ENCODE measurements around the gene ESYT1.

Gene ESYT1

DNA sequence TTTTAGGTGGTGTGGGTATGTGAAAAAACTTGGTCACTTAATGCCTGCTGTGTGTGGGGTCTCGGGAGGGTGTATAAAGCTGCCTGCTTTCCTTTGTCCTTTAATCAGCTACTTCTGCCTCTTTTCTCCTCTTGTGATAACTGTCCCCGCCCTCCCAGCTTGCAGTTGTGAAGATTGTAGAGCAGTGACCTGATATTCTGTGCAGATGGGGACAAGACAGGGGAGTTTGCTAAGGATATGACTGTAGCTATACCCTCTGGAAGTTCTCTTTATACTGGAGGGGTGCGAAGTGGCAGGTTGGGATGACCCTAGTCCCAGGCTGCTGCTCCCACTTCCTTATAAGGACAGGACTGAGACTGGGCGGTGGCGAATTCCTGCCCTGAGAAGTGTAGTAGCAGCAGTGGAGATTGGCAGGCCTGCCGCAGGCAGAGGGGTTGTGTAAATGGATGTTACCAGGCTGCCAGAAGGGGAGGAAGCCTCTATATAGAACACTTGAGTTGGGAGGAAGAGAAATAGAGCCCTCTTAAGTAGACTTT, 30.9 kb downstream of the ESYT1 start:
- Histone ChIP-seq H3K9me3 (no peaks in the 10 kb centered on the region), H3K36me3 (peaks cover 45 to 57% (median 47%) of the 10 kb centered on the region in 3 donors), H3K4me1 (peaks cover 0 to 40% (median 29%) of the 10 kb centered on the region in 4 donors), H3K27ac (peak overlapping the region; percentile 95 to 99), H3K27me3 (no peaks in the 10 kb centered on the region), H3K4me3 (peak overlapping the region; percentile 77 to 93)
- intact Hi-C loops (cut with DNase I; ENCODE audit: low total_unique reads), result no loop called here
- TF ChIP-seq, protein P1, sequence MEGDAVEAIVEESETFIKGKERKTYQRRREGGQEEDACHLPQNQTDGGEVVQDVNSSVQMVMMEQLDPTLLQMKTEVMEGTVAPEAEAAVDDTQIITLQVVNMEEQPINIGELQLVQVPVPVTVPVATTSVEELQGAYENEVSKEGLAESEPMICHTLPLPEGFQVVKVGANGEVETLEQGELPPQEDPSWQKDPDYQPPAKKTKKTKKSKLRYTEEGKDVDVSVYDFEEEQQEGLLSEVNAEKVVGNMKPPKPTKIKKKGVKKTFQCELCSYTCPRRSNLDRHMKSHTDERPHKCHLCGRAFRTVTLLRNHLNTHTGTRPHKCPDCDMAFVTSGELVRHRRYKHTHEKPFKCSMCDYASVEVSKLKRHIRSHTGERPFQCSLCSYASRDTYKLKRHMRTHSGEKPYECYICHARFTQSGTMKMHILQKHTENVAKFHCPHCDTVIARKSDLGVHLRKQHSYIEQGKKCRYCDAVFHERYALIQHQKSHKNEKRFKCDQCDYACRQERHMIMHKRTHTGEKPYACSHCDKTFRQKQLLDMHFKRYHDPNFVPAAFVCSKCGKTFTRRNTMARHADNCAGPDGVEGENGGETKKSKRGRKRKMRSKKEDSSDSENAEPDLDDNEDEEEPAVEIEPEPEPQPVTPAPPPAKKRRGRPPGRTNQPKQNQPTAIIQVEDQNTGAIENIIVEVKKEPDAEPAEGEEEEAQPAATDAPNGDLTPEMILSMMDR (IDR thresholded peaks at IDR 0.05), result no peak
- DNase-seq, result peak; percentile 94 to 95

GRCh38 chr12:56159482-56160192, 31.6 kb downstream of the ESYT1 start:
- H3K4me3 ChIP-seq, result peak overlapping the region; percentile 77 to 93
- H3K27me3 ChIP-seq, result no peaks in the 10 kb centered on the region
- H3K36me3 ChIP-seq, result peaks cover 51 to 64% (median 53%) of the 10 kb centered on the region in 3 donors
- H3K4me1 ChIP-seq, result peaks cover 0 to 40% (median 29%) of the 10 kb centered on the region in 4 donors
- intact Hi-C loops (cut with DNase I; ENCODE audit: low total_unique reads), result loop anchor here (5.0 kb wide), 1 partner anchor 32 kb away; the partner anchor contains the start of gene ESYT1
- TF ChIP-seq, protein P1 (IDR thresholded peaks at IDR 0.05), result no peak
- peak overlapping the region; percentile 95 to 99 for H3K27ac ChIP-seq
- no peaks in the 10 kb centered on the region for H3K9me3 ChIP-seq
- no peak for DNase-seq

- DNase-seq, result no peak
- Histone ChIP-seq H3K4me1 (peaks cover 0 to 40% (median 29%) of the 10 kb centered on the region in 4 donors), H3K36me3 (peaks cover 55 to 66% (median 60%) of the 10 kb centered on the region in 3 donors), H3K9me3 (no peaks in the 10 kb centered on the region), H3K4me3 (peak overlapping the region; percentile 77 to 93), H3K27ac (peak overlapping the region; percentile 95 to 99), H3K27me3 (no peaks in the 10 kb centered on the region)
- intact Hi-C loops (cut with DNase I; ENCODE audit: low total_unique reads), result loop anchor here (5.0 kb wide), 1 partner anchor 33 kb away; the partner anchor contains the start of gene ESYT1
- TF ChIP-seq, protein P1 (IDR thresholded peaks at IDR 0.05), result no peak
These were observed 32.2 kb downstream of the ESYT1 start for GRCh38 chr12:56160193-56160763.

GRCh38 chr12:56160894-56161689, 33.0 kb downstream of the ESYT1 start:
- peak overlapping the region; percentile 95 to 99 for H3K27ac ChIP-seq
- peaks cover 0 to 40% (median 29%) of the 10 kb centered on the region in 4 donors for H3K4me1 ChIP-seq
- intact Hi-C loops (cut with DNase I; ENCODE audit: low total_unique reads), result loop anchor here (5.0 kb wide), 1 partner anchor 34 kb away; the partner anchor contains the start of gene ESYT1
- H3K27me3 ChIP-seq, result no peaks in the 10 kb centered on the region
- peak overlapping the region; percentile 77 to 93 for H3K4me3 ChIP-seq
- DNase-seq, result no peak
- peaks cover 58 to 71% (median 68%) of the 10 kb centered on the region in 3 donors for H3K36me3 ChIP-seq
- no peaks in the 10 kb centered on the region for H3K9me3 ChIP-seq
- TF ChIP-seq, protein P1 (IDR thresholded peaks at IDR 0.05), result no peak

- Histone ChIP-seq H3K4me1 (peaks cover 0 to 37% (median 29%) of the 10 kb centered on the region in 4 donors), H3K9me3 (no peaks in the 10 kb centered on the region), H3K4me3 (peak overlapping the region; percentile 77 to 93), H3K27me3 (no peaks in the 10 kb centered on the region), H3K36me3 (peaks cover 61 to 79% (median 75%) of the 10 kb centered on the region in 3 donors), H3K27ac (peak overlapping the region; percentile 95 to 99)
- TF ChIP-seq, protein P1 (IDR thresholded peaks at IDR 0.05), result no peak
- intact Hi-C loops (cut with DNase I; ENCODE audit: low total_unique reads), result loop anchor here (5.0 kb wide), 1 partner anchor 35 kb away; the partner anchor contains the start of gene ESYT1
- no peak for DNase-seq
These were observed 33.8 kb downstream of the ESYT1 start for GRCh38 chr12:56161690-56162351.
